DOHH2 (cell line): Measurements from ENCODE around the gene KIF13A.

Experiments used
- CTCF ChIP-seq: fragments of 200-600 bp; sonication (generic); IDR thresholded peaks from one replicate; pipeline ENCODE4 v1.5.1; 2014; ENCODE audit warnings: antibody characterized with exemption, mild to moderate bottlenecking, low read depth, low read length; ENCODE audit not compliant: poor library complexity, severe bottlenecking
- EZH2phosphoT487 ChIP-seq: fragments of 200-600 bp; sonication (generic); IDR thresholded peaks from 2 replicates; pipeline ENCODE4 v1.6.1; 2017; ENCODE audit warnings: borderline replicate concordance, mild to moderate bottlenecking, antibody characterized with exemption, low read length, moderate library complexity, mixed read lengths

GRCh38 chr6:17865243-17865642, 122.2 kb downstream of the KIF13A start:
- no peak for TF ChIP-seq CTCF
- no peak for TF ChIP-seq EZH2phosphoT487
